HG02571 (cell line): ENCODE measurements around the gene ORM2.
"Not testable (repeated sequence)": the region's sequence is repeated elsewhere in the genome, so short reads cannot be mapped to it uniquely, and the experiment has no call there.

Source experiments
- ATAC-seq: cut with Tn5 transposase; IDR thresholded peaks from one replicate; pipeline ENCODE4 v1.9.1; 2021; ENCODE audit warnings: mild to moderate bottlenecking, moderate library complexity; ENCODE audit not compliant: unreplicated experiment

Gene ORM2

DNA sequence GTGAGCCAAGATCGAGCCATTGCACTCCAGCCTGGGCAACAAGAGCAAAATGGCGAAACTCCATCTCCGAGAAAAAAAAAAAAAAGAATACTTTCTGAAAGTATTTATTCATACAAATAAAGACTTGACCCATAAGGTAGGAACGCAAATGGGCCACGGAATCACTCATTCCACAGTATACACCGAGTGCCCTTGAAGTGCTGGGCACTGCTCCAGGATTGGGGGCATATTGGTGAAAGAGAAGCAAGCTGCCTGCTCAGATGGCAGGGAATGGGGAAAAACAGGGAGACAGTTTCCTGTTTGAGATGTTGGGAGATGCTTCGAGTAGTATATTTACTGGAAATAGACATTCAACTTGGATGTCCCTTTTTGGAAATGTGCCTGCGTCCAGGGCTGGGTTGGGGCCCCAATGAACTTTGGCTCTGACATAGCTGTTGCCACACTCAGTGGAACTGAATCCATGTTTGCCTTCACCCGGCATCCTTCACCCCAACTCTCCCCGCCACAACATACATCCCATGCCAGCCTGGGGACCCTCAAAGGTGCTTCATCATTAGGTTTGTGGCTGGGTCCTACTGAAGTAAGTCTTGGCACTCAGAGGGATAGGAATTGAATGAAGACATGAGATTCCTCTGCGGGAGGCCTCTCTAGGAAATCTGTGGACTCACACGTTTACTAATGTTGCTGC lies 588 bp upstream of the ORM2 start:
- not testable (repeated sequence) for ATAC-seq

DNA sequence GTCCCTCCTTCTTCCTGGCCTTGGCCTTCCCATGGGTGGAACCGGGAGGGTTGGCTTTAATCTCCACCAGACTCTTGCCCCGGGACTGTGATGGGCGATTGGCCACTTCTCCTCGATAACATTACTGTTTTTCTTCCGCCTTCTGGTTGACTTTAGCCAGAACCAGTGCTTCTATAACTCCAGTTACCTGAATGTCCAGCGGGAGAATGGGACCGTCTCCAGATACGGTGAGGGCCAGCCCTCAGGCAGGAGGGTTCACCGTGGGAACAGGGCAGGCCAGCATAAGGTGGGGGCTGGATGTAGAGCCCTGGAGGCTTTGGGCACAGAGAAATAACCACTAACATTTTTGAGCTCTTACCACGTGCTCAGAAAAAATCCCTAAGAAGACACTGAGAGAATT lies 967 bp downstream of the ORM2 start:
- no peak for ATAC-seq

DNA sequence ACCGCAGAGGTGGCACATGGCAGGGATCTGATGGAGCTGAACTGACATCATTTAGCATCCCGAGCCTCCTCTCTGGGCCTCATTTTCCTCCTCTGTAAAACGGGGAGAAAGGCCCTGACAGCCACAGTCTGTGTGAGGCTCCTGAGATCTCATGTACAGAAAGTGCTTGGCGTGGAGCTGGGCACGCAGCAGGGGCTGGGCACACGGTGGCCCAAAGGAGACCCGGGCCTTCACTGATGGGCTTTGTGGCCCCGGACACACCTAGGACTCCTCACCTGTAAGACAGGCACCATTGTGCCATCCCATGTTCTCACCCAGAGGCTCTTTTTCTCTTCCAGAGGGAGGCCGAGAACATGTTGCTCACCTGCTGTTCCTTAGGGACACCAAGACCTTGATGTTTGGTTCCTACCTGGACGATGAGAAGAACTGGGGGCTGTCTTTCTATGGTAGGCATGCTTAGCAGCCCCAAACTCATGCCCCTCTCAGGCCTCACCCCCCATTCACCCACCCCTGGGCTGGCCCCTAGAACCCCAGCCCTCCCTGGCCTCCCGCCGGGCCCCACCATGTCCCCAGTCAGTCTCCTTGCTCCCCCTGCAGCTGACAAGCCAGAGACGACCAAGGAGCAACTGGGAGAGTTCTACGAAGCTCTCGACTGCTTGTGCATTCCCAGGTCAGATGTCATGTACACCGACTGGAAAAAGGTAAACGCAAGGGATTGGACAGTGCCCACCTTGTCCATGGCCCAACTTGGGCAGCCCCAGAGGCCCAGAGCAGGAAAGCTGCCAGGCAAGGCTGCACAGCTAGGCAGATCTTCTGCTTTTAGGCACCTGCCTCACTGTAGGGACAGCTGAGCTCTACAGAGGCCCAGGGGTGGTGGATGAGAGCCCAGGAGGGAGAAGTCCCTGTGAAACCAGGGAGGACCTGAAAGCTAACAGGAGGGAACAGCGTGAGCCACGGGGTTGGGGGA lies 1.8 kb downstream of the ORM2 start:
- ATAC-seq = not testable (repeated sequence)

GRCh38 chr9:114332474-114333040 lies 2.9 kb downstream of the ORM2 start:
- not testable (repeated sequence) for ATAC-seq

GRCh38 chr9:114333718-114334117 lies 4.0 kb downstream of the ORM2 start:
- not testable (repeated sequence) for ATAC-seq

- ATAC-seq = no peak
These were observed 4.8 kb downstream of the ORM2 start for GRCh38 chr9:114334490-114334889.

DNA sequence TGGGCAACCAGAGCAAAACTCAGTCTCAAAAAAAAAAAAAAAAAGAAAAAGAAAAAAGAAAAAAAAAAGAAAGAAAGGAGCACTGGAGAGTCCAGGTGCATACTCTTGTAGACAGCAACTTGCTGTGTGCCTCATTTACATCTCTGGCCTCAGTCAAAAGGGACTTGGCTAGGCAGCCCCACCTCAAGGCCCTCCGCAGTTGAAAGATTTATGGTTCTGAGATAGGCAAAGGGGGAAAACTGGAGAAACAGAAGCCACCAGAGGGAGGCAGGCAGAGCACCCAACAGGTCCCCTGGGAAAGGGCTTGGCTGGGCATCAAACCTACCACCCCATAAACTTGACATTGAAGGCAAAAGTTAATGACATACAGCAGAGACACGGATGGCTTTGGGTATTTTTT lies 6.1 kb downstream of the ORM2 start:
- ATAC-seq = no peak

GRCh38 chr9:114336157-114336556 lies 6.5 kb downstream of the ORM2 start:
- ATAC-seq = no peak

DNA sequence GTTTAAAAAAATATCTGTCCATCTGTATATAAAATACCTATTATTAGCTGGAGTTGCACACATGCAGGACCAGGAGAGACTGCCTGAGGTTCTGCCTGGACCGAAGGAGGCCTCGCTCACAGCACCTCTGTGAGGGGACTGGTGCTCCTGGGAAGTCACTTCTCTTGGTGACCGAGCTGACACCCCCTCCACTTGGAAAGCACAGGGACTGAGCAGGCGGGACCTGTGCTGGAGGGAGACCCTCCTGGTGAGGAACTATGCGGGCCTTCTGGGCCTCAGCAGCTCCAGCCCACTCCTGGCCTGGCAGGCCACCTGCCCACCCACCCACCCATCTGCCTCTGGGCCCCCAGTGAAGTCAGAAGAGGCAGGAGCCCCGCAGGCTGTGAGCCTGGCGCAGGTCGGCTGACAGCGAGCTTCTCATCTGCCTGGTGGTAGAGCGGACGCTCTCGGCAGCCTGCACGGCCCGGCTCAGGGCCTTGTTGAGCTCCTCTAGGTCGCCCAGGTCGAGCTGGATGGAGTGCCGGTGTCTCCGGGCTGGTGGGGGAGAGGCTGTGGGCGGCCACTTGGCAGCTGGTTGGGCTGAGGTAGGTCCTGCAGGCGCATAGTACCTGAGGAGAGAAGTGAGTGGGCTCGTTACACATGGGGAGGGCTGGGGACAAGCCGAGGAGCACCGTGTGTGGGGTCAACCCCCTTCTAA lies 7.2 kb downstream of the ORM2 start:
- ATAC-seq = no peak

DNA sequence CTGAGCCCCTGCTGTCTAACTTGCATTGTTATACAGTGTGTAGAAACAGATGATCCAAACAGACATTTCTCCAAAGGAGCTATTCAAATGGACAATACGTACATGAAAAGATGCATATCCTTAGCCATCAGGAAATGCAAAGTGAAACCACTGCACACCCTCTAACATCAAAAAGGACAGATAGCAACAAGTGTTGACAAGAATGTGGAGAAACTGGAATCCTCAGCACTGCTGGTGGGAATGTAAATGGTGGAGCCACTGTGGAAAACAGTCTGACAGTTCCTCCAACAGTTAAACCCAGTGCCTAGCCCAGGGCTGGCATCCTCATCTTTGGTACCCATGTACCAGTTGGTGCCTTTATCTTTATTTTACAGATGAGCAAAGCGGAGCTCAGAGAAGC lies 8.5 kb downstream of the ORM2 start:
- no peak for ATAC-seq

- no peak for ATAC-seq
These were observed 9.7 kb downstream of the ORM2 start for GRCh38 chr9:114339130-114339908.

DNA sequence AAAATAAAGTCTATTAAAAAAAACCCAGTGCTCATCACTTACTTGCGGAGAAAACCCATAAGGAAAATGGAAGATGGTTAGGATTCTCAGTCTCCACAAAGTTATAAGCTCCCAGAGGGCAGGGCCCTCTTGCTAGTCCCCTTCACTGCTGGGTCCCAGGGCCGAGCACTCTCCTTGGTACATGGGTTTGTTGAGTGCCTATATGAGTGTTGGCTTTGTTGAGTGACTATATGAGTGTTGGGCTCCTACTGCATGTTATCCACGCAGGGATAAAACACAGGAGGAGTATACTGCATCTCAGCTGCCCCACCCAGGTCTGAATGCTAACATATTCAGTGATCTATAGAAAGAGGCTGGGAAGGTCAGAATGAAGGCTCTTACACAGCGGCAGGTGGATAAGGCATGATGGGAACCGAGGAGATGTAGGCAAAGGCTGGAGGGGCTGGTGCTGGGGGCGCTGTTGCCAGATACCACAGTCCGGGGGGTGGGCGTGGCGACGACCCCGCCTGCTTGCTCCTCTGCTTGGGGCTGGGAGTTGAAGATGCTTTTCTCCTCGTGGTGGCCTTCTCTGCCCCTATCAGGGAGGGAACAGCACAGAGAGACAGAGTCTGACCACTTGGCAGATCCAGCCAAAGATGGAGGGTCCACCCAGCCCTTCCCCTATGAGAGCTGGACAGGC lies 11.6 kb downstream of the ORM2 start:
- ATAC-seq = no peak

DNA sequence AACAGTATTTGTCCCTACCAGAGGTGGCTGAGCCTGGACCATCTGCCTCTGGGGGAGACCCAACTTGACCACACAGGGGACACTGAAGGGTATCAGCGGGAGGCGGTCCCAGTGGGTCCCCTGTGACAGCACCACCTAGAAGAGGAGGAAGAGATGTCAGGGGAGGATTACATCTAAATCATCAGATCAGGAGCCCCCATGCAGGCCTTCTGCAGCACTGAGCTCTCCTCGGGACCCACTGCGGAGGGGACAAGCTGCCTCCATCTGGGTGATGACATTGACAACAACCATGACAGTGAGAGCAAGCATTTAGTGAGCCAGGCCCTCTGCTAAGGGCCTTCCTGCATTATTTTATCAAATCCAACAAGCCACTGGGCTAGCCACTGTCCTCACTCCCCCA lies 12.3 kb downstream of the ORM2 start:
- no peak for ATAC-seq

DNA sequence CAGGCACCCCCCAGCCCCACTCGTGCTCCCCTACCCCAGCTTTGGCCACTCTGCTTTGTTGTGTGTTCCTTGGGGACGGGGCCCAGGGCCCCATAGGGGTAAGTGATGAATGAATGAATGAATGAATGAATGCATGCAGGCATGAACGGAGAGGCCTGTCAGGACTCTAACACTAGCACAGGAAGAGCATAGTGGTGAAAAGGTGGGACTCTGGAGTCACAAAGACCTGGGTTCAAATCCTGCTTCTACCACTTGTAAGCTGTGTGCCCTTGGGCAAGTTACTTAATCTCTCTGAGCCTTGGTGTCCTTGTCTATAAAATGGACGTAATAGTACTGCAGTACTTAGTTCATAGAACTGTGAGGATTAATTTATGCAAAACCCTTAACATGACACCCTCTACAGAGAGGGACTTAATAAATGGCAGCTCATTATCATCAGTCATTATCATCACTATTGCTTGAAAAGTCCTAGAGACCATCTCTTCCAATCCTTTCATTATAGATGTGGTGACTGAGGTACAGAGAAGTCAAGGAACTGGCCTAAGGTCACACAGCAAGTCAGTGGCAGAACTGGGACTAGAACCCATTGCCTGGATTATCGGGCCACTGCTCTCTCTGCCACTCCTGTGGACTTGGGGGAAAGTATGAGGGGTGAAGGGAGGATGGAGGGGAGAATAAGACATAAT lies 13.2 kb downstream of the ORM2 start:
- ATAC-seq = no peak

GRCh38 chr9:114343471-114344187 lies 14.0 kb downstream of the ORM2 start:
- no peak for ATAC-seq

DNA sequence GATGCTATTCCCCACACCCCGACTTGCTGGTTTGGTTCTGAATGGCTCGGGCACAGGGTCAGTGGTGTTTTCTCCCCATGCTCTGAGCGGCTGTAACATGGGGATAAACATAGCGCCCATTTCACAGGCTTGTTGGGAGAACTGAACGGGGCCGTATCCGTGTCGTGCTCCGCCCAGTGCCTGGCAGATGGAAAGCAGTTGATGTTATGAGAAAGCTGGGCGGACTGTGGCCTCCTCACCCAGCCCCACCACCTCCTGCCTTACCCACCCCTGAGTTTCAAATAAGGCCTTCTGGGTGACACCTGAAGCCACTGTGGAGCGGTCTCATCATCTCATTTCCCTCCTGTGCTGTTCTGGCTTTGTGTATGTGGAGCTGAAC lies 14.5 kb downstream of the ORM2 start:
- ATAC-seq = no peak

DNA sequence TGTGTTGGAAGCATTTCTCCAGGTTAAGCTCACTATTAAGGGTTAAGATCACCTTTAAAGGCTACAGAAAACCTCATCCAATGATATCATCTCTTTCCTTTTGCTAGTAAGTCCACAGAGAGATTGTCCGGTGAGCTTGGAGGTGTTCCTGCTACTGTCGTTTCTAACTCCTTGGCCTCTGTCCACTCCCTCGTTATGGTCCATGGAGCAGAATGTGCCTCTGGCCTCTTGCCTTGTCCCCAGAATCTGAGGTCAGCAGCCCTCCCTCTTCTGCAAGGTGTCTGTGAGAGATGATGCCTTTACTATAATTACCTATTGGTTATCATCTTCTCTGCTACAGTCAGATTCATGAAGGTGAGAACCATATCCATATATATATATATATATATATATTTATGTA lies 15.0 kb downstream of the ORM2 start:
- ATAC-seq = no peak

- no peak for ATAC-seq
These were observed 15.9 kb downstream of the ORM2 start for GRCh38 chr9:114345493-114346065.
